ENCODE data around the gene ZNF283. TPM values are rescaled to one million over a fixed set of nuclear protein-coding genes. Genes with fewer than 3 reads are reported as not detected.

ZNF283 gene
- total RNA-seq, 1 donor from 2014 or later, result 13.0 TPM

DNA sequence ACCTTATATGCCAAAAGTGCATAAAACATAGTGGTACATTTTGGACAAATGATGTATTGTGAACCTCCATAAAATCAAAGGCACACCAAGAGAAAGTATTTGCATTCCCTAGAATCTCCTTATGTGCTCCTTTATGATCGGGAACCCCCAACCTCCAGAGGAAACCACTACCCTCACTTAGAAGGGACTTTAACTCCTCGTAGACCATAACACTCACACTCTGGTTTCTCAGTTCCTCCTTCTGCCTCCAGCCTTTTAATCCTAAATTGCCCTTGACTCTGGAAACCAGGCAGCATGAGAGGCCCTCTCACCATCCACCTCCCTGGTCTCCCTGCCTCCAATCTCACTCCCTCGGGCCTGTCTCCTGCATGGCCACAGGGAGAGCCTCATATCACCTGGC is 36.5 kb upstream of the ZNF283 start:
- Mint-ChIP-seq H3K27me3 (ENCODE audit: unreplicated experiment) (peaks cover 8% of the 10 kb centered on the region), H3K36me3 (ENCODE audit: unreplicated experiment) (no peaks in the 10 kb centered on the region), H3K4me3 (ENCODE audit: unreplicated experiment) (no peak overlapping the region), H3K4me1 (ENCODE audit: low read depth, unreplicated experiment) (no peaks in the 10 kb centered on the region), H3K27ac (ENCODE audit: unreplicated experiment) (no peak overlapping the region), H3K9me3 (ENCODE audit: unreplicated experiment) (peaks cover 2% of the 10 kb centered on the region)
- TF ChIP-seq CTCF (IDR thresholded peaks at IDR 0.05; ENCODE audit: partially characterized antibody, unreplicated experiment), result no peak
- no peak for DNase-seq

DNA sequence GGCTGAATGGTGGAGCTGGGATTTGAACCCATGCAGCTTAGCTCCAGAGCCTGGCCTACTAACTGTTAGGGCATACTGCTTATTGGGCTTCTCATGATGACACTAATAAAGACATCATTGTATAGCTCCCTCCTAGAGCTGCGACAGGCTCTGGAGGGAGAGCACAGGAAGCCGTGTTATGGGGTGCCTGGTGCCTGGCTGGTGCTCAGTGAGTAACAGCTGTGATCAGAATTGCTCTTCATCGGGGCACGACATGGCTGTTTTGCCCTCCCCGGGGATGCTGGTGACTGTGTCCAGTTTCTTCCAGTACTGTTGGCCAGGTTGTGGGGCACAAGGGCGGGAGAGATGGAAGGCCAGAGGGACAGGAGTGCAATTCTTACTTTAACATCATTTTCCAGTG is 30.0 kb upstream of the ZNF283 start:
- H3K4me3 Mint-ChIP-seq (ENCODE audit: unreplicated experiment), result no peak overlapping the region
- peaks cover 18% of the 10 kb centered on the region for H3K27me3 Mint-ChIP-seq (ENCODE audit: unreplicated experiment)
- H3K9me3 Mint-ChIP-seq (ENCODE audit: unreplicated experiment), result peaks cover 4% of the 10 kb centered on the region
- TF ChIP-seq CTCF (IDR thresholded peaks at IDR 0.05; ENCODE audit: partially characterized antibody, unreplicated experiment), result no peak
- DNase-seq, result no peak
- no peak overlapping the region for H3K27ac Mint-ChIP-seq (ENCODE audit: unreplicated experiment)
- H3K36me3 Mint-ChIP-seq (ENCODE audit: unreplicated experiment), result peaks cover 4% of the 10 kb centered on the region
- no peaks in the 10 kb centered on the region for H3K4me1 Mint-ChIP-seq (ENCODE audit: low read depth, unreplicated experiment)

DNA sequence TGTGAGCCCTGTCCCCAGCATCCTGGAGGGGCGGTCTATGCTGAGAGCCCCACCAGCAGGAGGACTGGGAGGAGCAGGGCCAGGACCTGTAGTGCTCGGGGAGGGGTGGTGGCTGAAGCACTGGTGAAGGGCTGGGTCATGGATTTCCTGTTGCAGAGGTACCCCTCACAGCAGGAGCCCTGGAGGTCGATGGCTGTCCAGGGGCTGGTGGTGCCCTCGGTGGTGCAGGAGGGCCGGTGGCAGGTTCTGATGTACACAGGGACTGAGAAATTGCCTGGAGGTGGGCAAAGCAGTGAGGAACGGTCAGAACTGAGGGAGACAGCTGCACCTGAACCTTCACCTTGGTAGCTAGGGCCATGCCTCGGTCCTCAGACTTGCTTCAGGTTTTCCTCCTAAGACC is 29.6 kb upstream of the ZNF283 start:
- Mint-ChIP-seq H3K27me3 (ENCODE audit: unreplicated experiment) (peaks cover 19% of the 10 kb centered on the region), H3K27ac (ENCODE audit: unreplicated experiment) (no peak overlapping the region), H3K36me3 (ENCODE audit: unreplicated experiment) (peaks cover 4% of the 10 kb centered on the region), H3K4me3 (ENCODE audit: unreplicated experiment) (no peak overlapping the region), H3K4me1 (ENCODE audit: low read depth, unreplicated experiment) (no peaks in the 10 kb centered on the region), H3K9me3 (ENCODE audit: unreplicated experiment) (peaks cover 4% of the 10 kb centered on the region)
- no peak for TF ChIP-seq CTCF (IDR thresholded peaks at IDR 0.05; ENCODE audit: partially characterized antibody, unreplicated experiment)
- no peak for DNase-seq

GRCh38 chr19:43798026-43798545 is 29.0 kb upstream of the ZNF283 start:
- Mint-ChIP-seq H3K36me3 (ENCODE audit: unreplicated experiment) (peaks cover 4% of the 10 kb centered on the region), H3K27me3 (ENCODE audit: unreplicated experiment) (peaks cover 19% of the 10 kb centered on the region), H3K9me3 (ENCODE audit: unreplicated experiment) (peaks cover 4% of the 10 kb centered on the region), H3K4me3 (ENCODE audit: unreplicated experiment) (no peak overlapping the region), H3K4me1 (ENCODE audit: low read depth, unreplicated experiment) (no peaks in the 10 kb centered on the region), H3K27ac (ENCODE audit: unreplicated experiment) (no peak overlapping the region)
- DNase-seq, result no peak
- TF ChIP-seq CTCF (IDR thresholded peaks at IDR 0.05; ENCODE audit: partially characterized antibody, unreplicated experiment), result no peak

- DNase-seq, result no peak
- no peaks in the 10 kb centered on the region for H3K4me1 Mint-ChIP-seq (ENCODE audit: low read depth, unreplicated experiment)
- no peak overlapping the region for H3K27ac Mint-ChIP-seq (ENCODE audit: unreplicated experiment)
- H3K9me3 Mint-ChIP-seq (ENCODE audit: unreplicated experiment), result peaks cover 4% of the 10 kb centered on the region
- peak overlapping the region; percentile 49 for H3K4me3 Mint-ChIP-seq (ENCODE audit: unreplicated experiment)
- peaks cover 4% of the 10 kb centered on the region for H3K36me3 Mint-ChIP-seq (ENCODE audit: unreplicated experiment)
- H3K27me3 Mint-ChIP-seq (ENCODE audit: unreplicated experiment), result peaks cover 17% of the 10 kb centered on the region
- no peak for TF ChIP-seq CTCF (IDR thresholded peaks at IDR 0.05; ENCODE audit: partially characterized antibody, unreplicated experiment)
Measured at GRCh38 chr19:43798546-43799409, 28.3 kb upstream of the ZNF283 start.
